DND-41 (cell line): ENCODE data around the gene RGS14.

Experiments
- ATAC-seq: fragments of 200-7000 bp; cut with Tn5 transposase; 3 replicates; pipeline ENCODE4 v1.9.1; 2021; ENCODE audit warnings: low read depth; ENCODE audit not compliant: insufficient read depth
- DNase-seq: peaks from one replicate; pipeline ENCODE4 v3.0.0-alpha.2; 2020
- H2AFZ ChIP-seq: 2 replicates; pipeline ENCODE4 v1.6.0; 2012; ENCODE audit warnings: low read depth, low read length
- H3K27ac ChIP-seq: 2 replicates; pipeline ENCODE4 v1.5.1; 2012; ENCODE audit warnings: low read length, inconsistent platforms
- H3K27me3 ChIP-seq: fragments of 200-600 bp; sonication (generic); 2 replicates; pipeline ENCODE4 v1.6.0; 2012; ENCODE audit warnings: low read length, mild to moderate bottlenecking, inconsistent platforms; ENCODE audit not compliant: insufficient read depth, poor library complexity
- H3K36me3 ChIP-seq: 2 replicates; pipeline ENCODE4 v1.5.1; 2012; ENCODE audit warnings: low read length, inconsistent platforms; ENCODE audit not compliant: insufficient read depth
- H3K4me1 ChIP-seq: 2 replicates; pipeline ENCODE4 v1.5.1; 2012; ENCODE audit warnings: mild to moderate bottlenecking, low read length; ENCODE audit not compliant: insufficient read depth
- H3K4me2 ChIP-seq: 2 replicates; pipeline ENCODE4 v1.6.0; 2012; ENCODE audit warnings: mild to moderate bottlenecking, moderate library complexity, low read length, inconsistent platforms; ENCODE audit not compliant: insufficient read depth
- H3K4me3 ChIP-seq, 2 experiments: fragments of 200-600 bp in 1 of 2; shearing (Covaris generic) in 1 of 2; 2 replicates each; pipeline ENCODE4 v1.5.1; 2012 to 2016; ENCODE audit warnings: inconsistent platforms in 2 of 2, low read length in 2 of 2, mild to moderate bottlenecking in 2 of 2, low read depth in 1 of 2, moderate library complexity in 1 of 2
- H3K79me2 ChIP-seq: 2 replicates; pipeline ENCODE4 v1.6.0; 2012; ENCODE audit warnings: low read length, inconsistent platforms; ENCODE audit not compliant: insufficient read depth
- H3K9ac ChIP-seq: 2 replicates; pipeline ENCODE4 v1.6.0; 2012; ENCODE audit warnings: low read depth, mild to moderate bottlenecking, inconsistent platforms, low read length, moderate library complexity
- H3K9me3 ChIP-seq: 2 replicates; pipeline ENCODE4 v1.5.1; 2012; ENCODE audit warnings: low read length, moderate library complexity, mild to moderate bottlenecking, inconsistent platforms; ENCODE audit not compliant: insufficient read depth, severe bottlenecking
- H4K20me1 ChIP-seq: 2 replicates; pipeline ENCODE4 v1.6.0; 2012; ENCODE audit warnings: low read length; ENCODE audit not compliant: insufficient read depth
- CTCF ChIP-seq: IDR thresholded peaks from 2 replicates; pipeline ENCODE4 v1.5.1; 2012; ENCODE audit warnings: borderline replicate concordance, low read length, moderate library complexity, mild to moderate bottlenecking; ENCODE audit not compliant: poor library complexity, severe bottlenecking; ENCODE audit errors: extremely low read depth
- EZH2 ChIP-seq: IDR thresholded peaks from 3 replicates; pipeline ENCODE4 v1.6.1; 2012; ENCODE audit warnings: borderline replicate concordance, low read depth, mild to moderate bottlenecking, moderate library complexity, low read length, inconsistent platforms; ENCODE audit not compliant: severe bottlenecking

RGS14 gene

DNA sequence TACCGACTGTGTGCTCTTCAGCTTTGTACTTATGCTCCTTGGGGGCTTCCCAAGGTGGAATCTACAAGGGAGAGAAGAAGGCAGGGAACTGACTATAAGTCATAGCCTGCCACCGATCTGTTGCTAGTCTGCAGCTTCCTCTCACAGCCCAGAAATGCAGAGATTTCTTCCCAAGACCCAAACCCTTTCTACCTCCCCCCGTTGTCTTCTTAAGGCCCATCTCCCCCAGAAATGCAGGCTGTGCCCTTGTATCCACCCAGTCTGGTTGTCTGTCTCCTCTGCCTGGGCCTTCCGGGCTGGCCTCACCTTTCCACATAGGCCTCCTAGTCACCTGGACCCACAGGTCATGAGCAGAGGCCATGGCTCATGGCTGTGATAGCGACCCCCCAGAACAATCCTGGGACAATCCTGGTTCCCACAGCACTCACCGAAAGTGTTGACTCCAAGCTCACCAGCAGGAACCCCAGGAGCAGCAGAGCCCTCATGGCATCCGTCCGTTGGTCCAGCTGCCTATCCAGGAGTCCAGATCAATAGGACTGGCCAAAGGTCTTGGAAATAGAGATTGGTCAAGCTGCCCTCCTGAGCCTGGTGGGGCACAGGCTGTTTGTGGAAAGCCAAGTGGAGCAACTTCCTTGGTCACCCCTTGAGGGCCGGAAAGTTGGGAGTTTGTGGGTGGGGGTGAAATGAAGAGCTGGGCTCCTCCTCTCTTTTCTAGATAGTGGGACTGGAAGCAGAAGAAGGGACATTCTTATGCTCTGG, 51.5 kb downstream of the RGS14 start, which contains the start of gene F12:
Gene F12, minus strand, starts transcription at position 522 of the 759 bp plus-strand sequence. Its CDS starts 37 bp downstream, at position 485.
- no peak within 1 kb of the TSS for H3K27ac ChIP-seq
- DNase-seq = no peak
- no peaks in the 10 kb centered on the region for H3K79me2 ChIP-seq
- H3K36me3 ChIP-seq = no peaks in the 10 kb centered on the region
- ATAC-seq = no peak
- H2AFZ ChIP-seq = no peak within 1 kb of the TSS
- H3K9me3 ChIP-seq = no peaks in the 10 kb centered on the region
- H3K4me2 ChIP-seq = no peak within 1 kb of the TSS
- H3K4me1 ChIP-seq = peaks cover 9% of the 10 kb centered on the region
- H3K4me3 ChIP-seq = no peak within 1 kb of the TSS
- H3K9ac ChIP-seq = no peak within 1 kb of the TSS
- H3K27me3 ChIP-seq = peaks cover 26% of the 10 kb centered on the region
- peaks cover 9% of the 10 kb centered on the region; the same call in 1 of the 2 replicates for H4K20me1 ChIP-seq
- TF ChIP-seq CTCF = no peak
- TF ChIP-seq EZH2 = no peak

- Histone ChIP-seq H4K20me1 (no peaks in the 10 kb centered on the region), H3K4me1 (peaks cover 3% of the 10 kb centered on the region; the same call in 1 of the 2 replicates), H3K9me3 (no peaks in the 10 kb centered on the region), H3K27me3 (peaks cover 13% of the 10 kb centered on the region), H3K36me3 (no peaks in the 10 kb centered on the region), H3K4me2 (no peak overlapping the region), H3K9ac (no peak overlapping the region), H3K4me3 (no peak overlapping the region), H3K27ac (no peak overlapping the region), H3K79me2 (no peaks in the 10 kb centered on the region), H2AFZ (no peak overlapping the region)
- ATAC-seq (peak; percentile 53), DNase-seq (no peak)
- TF ChIP-seq CTCF = no peak
Measured at GRCh38 chr5:177410575-177410974, 52.9 kb downstream of the RGS14 start.

DNA sequence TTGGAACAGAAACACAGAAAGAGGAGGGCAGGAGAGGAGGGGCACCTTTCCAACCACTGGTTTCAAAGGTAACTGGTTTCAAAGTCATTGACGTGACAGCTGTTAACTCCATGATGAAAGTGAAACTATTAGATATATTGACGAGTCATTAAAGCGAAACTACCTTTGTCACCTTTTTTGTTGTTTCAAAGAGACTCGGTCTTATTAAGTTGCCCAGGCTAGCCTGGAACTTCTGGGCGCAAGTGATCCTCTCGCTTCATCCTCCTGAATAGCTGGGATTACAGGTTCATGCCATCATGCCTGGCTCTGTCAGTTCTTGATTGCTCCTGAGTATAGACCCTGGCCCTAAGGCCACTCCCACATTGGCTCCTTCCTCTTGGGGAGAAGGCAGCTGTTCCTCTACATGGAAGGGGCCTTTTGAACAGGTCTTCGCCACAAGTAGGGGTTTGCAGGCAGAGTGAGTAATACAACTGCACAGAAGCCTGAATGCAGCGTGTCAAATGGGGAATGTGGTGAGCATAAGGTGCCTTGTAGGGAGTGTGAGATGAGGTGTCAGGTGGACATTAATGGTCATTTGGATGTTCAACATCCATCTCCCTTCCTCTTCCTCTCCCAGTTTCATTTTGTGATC, 55.0 kb downstream of the RGS14 start:
- H3K27me3 ChIP-seq = no peaks in the 10 kb centered on the region
- H3K4me3 ChIP-seq = no peak overlapping the region
- H3K36me3 ChIP-seq = no peaks in the 10 kb centered on the region
- peaks cover 3% of the 10 kb centered on the region; the same call in 1 of the 2 replicates for H3K4me1 ChIP-seq
- H3K4me2 ChIP-seq = no peak overlapping the region
- no peaks in the 10 kb centered on the region for H3K79me2 ChIP-seq
- peak; percentile 54; the same call in 2 of the 3 replicates for ATAC-seq
- H2AFZ ChIP-seq = no peak overlapping the region
- no peak overlapping the region for H3K27ac ChIP-seq
- H3K9ac ChIP-seq = no peak overlapping the region
- TF ChIP-seq EZH2 (no peak), CTCF (no peak)
- no peaks in the 10 kb centered on the region for H4K20me1 ChIP-seq
- H3K9me3 ChIP-seq = no peaks in the 10 kb centered on the region
- no peak for DNase-seq
